ENCODE measurements around the gene GNAQ.
"Not testable (repeated sequence)": the region's sequence is repeated elsewhere in the genome, so short reads cannot be mapped to it uniquely, and the experiment has no call there.

Gene GNAQ

GRCh38 chr9:77707383-77708063 is 324.1 kb downstream of the GNAQ start:
- no peak for TF ChIP-seq MAX (IDR thresholded peaks at IDR 0.05; ENCODE audit: low read depth, low read length)
- no peak for TF ChIP-seq POLR2A (IDR thresholded peaks at IDR 0.05; ENCODE audit: extremely low read depth, insufficient read length)
- TF ChIP-seq, protein P1, sequence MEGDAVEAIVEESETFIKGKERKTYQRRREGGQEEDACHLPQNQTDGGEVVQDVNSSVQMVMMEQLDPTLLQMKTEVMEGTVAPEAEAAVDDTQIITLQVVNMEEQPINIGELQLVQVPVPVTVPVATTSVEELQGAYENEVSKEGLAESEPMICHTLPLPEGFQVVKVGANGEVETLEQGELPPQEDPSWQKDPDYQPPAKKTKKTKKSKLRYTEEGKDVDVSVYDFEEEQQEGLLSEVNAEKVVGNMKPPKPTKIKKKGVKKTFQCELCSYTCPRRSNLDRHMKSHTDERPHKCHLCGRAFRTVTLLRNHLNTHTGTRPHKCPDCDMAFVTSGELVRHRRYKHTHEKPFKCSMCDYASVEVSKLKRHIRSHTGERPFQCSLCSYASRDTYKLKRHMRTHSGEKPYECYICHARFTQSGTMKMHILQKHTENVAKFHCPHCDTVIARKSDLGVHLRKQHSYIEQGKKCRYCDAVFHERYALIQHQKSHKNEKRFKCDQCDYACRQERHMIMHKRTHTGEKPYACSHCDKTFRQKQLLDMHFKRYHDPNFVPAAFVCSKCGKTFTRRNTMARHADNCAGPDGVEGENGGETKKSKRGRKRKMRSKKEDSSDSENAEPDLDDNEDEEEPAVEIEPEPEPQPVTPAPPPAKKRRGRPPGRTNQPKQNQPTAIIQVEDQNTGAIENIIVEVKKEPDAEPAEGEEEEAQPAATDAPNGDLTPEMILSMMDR (IDR thresholded peaks at IDR 0.05; ENCODE audit: low read depth, low read length) = no peak
- TF ChIP-seq MYC (IDR thresholded peaks at IDR 0.05; ENCODE audit: low read depth, low read length) = no peak
- DNase-seq (ENCODE audit: low read depth) = no peak
- no peak overlapping the region for H3K4me3 ChIP-seq (ENCODE audit: low read depth, low read length)

- TF ChIP-seq MYC (IDR thresholded peaks at IDR 0.05; ENCODE audit: low read depth, low read length) (no peak), MAX (IDR thresholded peaks at IDR 0.05; ENCODE audit: low read depth, low read length) (no peak), POLR2A (IDR thresholded peaks at IDR 0.05; ENCODE audit: extremely low read depth, insufficient read length) (no peak)
- TF ChIP-seq, protein P1 (IDR thresholded peaks at IDR 0.05; ENCODE audit: low read depth, low read length) = no peak
- no peak for DNase-seq (ENCODE audit: low read depth)
- H3K4me3 ChIP-seq (ENCODE audit: low read depth, low read length) = no peak overlapping the region
These were observed 326.0 kb downstream of the GNAQ start for GRCh38 chr9:77705636-77706035.

DNA sequence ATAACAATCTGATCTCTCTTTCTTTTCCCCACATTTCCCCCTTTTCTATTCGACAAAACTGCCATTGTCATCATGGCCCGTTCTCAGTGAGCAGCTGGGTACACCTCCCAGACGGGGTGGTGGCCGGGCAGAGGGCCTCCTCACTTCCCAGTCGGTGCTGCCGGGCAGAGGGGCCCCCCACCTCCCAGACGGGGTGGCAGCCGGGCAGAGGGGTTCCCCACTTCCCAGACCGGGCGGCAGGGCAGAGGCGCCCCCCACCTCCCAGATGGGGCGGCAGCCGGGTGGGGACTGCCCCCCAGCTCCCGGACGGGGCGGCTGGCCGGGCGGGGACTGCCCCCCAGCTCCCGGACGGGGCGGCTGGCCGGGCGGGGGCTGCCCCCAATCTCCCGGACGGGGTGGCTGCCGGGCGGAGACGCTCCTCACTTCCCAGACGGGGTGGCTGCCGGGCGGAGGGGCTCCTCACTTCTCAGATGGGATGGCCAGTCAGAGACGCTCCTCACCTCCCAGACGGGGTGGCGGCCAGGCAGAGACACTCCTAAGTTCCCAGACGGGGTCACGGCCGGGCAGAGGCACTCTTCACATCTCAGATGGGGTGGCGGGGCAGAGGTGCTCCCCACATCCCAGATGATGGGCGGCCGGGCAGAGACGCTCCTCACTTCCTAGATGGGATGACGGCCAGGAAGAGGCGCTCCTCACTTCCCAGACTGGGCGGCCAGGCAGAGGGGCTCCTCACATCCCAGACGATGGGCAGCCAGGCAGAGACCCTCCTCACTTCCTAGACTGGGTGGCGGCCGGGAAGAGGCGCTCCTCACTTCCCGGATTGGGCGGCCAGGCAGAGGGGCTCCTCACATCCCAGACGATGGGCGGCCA is 328.9 kb downstream of the GNAQ start:
- H3K4me3 ChIP-seq (ENCODE audit: low read depth, low read length); DNase-seq (ENCODE audit: low read depth): not testable (repeated sequence)

GRCh38 chr9:77697238-77697984 is 334.2 kb downstream of the GNAQ start:
- no peak for DNase-seq (ENCODE audit: low read depth)
- H3K4me3 ChIP-seq (ENCODE audit: low read depth, low read length) = no peak overlapping the region
- TF ChIP-seq MAX (IDR thresholded peaks at IDR 0.05; ENCODE audit: low read depth, low read length) = no peak
- TF ChIP-seq POLR2A (IDR thresholded peaks at IDR 0.05; ENCODE audit: extremely low read depth, insufficient read length) = no peak

DNA sequence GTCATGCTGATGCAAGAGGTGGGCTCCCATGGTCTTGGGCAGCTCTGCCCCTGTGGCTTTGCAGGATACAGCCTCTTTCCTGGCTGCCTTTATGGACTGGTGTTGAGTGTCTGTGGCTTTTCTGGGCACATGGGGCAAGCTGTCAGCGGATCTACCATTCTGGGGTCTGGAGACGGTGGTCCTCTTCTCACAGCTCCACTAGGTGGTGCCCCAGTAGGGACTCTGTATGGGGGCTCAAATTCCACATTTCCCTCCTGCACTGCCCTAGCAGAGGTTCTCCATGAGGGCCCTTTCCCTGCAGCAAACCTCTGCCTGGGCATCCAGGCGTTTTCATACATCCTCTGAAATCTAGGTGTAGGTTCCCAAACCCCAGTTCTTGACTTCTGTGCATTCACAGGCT is 340.9 kb downstream of the GNAQ start:
- H3K4me3 ChIP-seq (ENCODE audit: low read depth, low read length); DNase-seq (ENCODE audit: low read depth): not testable (repeated sequence)

- DNase-seq (ENCODE audit: low read depth); H3K4me3 ChIP-seq (ENCODE audit: low read depth, low read length): not testable (repeated sequence)
These were observed 341.5 kb downstream of the GNAQ start for GRCh38 chr9:77690119-77690518.

DNA sequence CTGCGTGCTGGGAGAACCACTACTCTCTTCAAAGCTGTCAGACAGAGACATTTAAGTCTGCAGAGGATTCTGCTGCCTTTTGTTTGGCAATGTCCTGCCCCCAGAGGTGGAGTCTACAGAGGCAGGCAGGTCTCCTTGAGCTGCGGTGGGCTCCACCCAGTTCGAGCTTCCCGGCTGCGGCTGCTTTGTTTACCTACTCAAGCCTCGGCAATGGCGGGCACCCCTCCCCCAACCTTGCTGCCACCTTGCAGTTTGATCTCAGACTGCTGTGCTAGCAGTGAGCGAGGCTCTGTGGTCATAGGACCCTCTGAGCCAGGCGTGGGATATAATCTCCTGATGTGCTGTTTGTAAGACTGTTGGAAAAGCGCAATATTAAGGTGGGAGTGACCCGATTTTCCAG is 343.9 kb downstream of the GNAQ start:
- DNase-seq (ENCODE audit: low read depth) = not testable (repeated sequence)

GRCh38 chr9:77680581-77680980 is 351.0 kb downstream of the GNAQ start:
- no peak for TF ChIP-seq POLR2A (IDR thresholded peaks at IDR 0.05; ENCODE audit: extremely low read depth, insufficient read length)
- TF ChIP-seq MYC (IDR thresholded peaks at IDR 0.05; ENCODE audit: low read depth, low read length) = no peak
- TF ChIP-seq, protein P1 (IDR thresholded peaks at IDR 0.05; ENCODE audit: low read depth, low read length) = no peak
- TF ChIP-seq MAX (IDR thresholded peaks at IDR 0.05; ENCODE audit: low read depth, low read length) = no peak
- no peak overlapping the region for H3K4me3 ChIP-seq (ENCODE audit: low read depth, low read length)
- DNase-seq (ENCODE audit: low read depth) = no peak

More for the DNA sequence above, 343.9 kb downstream of the GNAQ start:
- not testable (repeated sequence) for H3K4me3 ChIP-seq (ENCODE audit: low read depth, low read length)
